NCI-H226 (cell line): ENCODE results near the gene RAB41.
"Not testable (repeated sequence)": the region's sequence is repeated elsewhere in the genome, so short reads cannot be mapped to it uniquely, and the experiment has no call there.

ENCODE experiments used
- DNase-seq: peaks from one replicate; pipeline ENCODE4 v3.0.0-alpha.2; 2015

The RAB41 gene

DNA sequence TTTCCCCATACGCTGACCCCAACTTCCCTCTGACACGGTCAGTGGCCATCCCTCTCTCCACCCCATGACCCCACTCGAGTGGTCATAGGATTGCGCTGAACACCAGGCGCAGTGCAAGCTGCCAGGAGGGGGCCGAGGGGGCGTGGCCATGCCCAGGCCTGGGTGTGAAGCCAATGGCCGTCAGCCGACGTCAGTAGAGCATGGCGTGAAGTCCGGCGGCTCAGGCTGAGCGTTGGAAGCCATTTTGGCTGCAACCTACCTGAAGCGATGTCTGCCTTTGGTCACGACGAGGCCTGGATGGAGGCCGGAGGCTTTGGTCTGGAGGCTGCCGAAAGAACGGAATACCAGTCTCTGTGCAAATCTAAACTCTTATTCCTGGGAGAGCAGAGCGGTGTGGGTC lies at the start of gene RAB41:
Gene RAB41, plus strand, starts transcription at position 222 of the 400 bp plus-strand sequence. Its CDS starts 46 bp downstream, at position 268.
- no peak for DNase-seq

DNA sequence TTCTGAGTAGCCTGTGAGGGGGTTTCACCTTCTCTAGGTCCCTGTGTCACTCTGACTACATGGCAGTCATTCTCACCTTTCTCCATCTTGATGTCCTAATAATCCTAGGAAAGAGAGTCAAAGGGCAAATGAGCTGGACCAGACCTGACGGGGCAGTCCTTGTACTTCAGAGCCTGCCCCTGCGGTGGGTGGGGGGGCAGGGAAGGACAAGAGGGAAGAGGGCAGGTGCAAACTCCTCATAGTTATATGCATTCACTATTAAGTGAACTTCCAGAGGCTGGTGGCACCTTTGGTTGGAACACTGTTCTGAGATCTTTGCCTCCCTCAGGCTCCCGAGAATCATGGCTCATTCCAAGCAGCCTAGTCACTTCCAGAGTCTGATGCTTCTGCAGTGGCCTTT lies 47.6 kb upstream of the RAB41 start, which contains the start of gene AWAT1:
Gene AWAT1, plus strand, starts transcription at position 301 of the 400 bp plus-strand sequence. Its CDS starts 41 bp downstream, at position 342.
- DNase-seq, result no peak

DNA sequence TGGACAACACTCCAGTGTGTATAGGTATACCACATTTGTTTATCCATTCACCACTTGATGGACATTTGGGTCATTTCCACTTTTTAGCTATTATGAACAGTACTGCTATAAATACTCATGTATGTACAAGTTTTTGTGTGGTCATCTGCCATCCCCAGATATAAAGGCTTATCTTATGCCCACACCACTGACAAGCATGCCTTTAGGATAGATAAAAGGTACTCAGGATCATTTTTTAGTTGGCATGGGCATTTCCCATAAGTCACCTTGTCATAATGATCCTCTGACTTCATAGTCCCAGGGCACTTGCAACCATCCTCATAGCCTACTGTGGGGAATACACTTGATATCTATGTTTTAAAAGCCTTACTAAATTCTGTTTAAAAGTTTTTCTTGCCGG lies 41.2 kb upstream of the RAB41 start:
- no peak for DNase-seq

DNA sequence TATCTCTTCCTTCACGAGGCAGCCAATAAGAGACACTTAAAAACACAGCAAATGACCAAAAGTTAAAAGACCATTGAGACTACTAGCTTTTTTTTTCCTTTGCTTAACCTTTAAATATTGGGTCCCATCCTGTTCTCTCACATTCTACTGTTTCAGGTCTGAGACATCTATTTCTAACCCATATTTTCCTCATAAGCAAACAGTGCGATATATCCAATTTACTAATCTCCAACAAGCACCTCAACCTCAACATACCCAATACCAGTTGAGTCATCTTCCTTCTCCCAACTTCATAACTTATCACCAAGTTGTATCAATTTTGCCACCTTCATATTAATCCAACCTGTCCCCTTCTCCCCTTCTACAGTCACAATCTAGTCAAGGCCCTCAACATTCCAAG lies 40.5 kb upstream of the RAB41 start:
- DNase-seq, result no peak

DNA sequence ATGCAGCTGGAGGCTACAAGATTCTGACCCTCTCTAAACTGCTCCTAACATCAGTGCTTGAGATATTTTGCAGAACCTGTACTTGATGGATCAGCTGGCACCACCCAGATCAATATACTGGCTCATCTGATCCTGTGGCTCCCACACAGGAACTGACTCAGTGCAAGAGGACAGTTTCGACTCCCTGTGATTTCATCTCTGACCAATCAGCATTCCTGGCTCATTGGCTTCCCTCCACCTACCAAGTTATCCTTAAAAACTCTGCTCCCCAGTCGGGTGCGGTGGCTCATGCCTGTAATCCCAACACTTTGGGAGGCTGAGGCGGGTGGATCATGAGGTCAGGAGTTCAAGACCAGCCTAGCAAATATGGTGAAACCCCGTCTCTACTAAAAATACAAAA lies 38.4 kb upstream of the RAB41 start:
- not testable (repeated sequence) for DNase-seq

DNA sequence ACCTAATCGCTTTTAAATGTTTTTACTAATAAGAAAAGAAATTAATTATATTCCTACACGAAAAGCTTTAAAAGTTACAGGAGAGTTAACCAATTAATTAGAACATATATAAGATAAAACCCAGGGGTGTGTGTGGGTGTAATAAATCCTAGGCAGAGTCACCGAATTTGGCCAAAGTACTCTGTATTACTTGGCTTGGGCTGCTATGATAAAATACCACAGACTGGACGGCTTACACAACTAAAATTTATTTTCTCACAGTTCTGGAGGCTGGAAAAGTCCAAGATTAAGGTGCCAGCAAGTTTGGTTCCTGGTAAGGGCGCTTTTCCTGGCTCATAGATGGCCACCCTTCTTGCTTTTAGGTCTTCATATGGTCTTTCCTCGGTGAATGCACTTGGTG lies 37.1 kb upstream of the RAB41 start:
- DNase-seq, result no peak

DNA sequence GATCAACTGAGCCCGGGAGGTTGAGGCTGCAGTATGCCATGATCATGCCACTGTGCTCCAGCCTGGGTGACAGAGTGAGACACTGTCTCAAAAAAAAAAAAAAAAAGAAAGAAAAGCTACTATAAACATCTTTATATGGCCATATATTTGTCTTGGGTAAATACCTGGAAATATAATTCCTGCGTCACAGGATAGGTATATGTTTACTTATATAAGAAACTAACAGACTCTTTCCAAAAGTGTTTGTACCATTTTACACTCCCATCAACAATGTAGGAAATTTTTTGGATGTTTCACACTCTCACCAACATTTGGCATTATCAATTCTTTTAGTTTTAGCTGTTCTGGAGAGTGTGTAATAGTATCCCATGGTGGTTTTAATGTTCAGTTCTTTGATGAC lies 34.7 kb upstream of the RAB41 start:
- no peak for DNase-seq

DNA sequence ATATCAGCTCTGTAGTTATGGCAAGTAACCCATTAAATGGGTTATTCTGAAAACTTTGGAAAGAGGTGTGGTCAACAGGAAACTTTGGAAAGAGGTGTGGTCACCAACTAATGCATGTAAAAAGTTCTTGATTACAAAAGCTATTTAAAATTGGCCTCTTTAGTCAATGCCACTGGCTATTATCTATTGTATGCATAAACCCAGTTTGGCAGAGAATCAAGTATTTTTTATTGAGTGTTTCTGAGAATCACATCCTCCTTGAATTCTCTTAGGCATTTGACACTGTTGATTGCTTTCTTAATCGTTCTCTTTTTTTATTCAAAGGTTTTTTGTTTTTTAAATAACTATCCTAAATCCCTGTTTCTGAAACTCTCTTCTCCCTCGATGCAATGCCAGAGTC lies 29.5 kb upstream of the RAB41 start:
- DNase-seq, result no peak

DNA sequence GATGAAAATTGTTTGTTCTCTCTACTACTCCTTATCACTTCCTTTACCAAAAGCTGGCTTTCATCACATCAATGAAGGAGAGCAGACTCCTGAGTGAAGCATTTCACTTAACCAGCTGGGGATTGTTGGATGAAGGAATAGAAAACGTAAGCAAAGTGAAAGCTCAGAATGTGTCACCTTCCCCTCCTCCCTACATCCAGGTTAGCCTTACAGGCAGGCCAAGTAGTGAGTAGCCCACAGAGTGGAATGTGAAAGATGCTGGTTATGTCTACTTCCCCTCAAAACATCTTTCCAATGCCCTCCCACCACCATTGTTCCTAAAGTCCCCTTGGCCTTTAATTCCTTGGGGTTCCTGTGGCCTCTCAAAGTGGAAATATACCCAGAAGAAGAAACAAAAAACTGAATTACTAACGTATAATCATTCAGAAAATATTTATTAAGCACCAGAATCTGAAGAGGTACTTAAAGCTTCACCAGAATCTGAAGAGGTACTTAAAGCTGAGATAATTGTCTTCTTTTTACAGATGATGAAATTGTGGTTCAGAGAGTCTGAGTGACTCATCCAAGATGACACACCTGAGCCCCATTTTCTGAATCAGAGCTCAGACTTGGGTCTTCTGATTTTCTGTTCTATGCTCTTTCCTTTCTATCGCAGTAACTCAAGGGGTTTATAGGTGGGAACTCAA lies 28.5 kb upstream of the RAB41 start:
- DNase-seq, result peak; percentile 13

DNA sequence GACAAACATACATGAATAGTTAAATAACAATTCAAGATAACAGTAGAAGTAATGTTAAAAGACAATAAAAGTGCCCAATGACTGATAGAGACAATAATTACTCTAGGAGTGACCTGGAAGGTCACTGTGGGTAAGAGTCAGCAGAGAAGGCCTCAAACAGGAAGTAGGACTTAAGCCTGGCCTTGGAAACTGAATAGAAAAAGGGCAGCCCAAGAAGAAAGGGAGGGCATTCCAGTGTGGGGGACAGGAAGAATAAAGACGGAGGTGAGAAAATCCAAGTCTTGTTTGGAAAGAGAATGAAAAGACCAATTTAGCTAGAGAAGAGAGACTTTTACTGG lies 27.9 kb upstream of the RAB41 start:
- DNase-seq, result peak; percentile 4

DNA sequence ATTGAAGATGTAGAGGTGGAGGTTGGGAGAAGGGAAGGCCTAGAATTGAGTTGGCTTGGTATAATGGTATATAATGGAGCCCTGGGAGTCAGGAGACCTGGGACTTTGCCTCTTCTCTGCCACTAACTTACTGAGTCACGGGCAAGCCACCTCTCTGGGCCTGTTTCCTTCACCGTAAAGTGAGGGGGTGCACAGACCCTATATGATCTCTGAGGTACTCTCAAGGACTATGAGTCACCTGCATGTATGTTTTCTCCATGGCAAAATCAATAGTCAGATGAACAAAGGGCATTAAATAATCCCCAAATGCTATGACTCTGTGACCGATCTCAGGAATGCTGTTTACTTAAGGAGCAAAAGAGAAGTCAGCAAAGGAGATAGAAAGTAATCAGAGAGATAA lies 27.1 kb upstream of the RAB41 start:
- DNase-seq, result no peak

DNA sequence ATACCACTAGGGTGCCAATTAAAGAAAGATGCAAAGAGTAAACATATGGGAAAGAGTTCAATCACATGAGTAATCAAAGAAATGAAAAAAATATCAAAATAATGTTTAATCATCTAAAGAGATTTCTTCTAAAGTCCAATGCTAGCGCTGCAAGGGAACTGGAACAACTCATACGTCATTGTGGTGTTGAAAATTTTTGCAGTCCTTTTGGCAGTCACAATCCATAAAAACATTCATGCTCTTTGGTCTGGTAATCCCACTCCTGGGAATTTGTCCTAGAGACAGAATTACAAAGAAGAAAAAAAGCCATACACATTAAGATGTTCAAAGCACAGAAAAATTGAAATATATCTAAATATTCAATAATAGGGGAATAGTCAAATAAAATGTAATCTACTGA lies 26.5 kb upstream of the RAB41 start:
- no peak for DNase-seq

DNA sequence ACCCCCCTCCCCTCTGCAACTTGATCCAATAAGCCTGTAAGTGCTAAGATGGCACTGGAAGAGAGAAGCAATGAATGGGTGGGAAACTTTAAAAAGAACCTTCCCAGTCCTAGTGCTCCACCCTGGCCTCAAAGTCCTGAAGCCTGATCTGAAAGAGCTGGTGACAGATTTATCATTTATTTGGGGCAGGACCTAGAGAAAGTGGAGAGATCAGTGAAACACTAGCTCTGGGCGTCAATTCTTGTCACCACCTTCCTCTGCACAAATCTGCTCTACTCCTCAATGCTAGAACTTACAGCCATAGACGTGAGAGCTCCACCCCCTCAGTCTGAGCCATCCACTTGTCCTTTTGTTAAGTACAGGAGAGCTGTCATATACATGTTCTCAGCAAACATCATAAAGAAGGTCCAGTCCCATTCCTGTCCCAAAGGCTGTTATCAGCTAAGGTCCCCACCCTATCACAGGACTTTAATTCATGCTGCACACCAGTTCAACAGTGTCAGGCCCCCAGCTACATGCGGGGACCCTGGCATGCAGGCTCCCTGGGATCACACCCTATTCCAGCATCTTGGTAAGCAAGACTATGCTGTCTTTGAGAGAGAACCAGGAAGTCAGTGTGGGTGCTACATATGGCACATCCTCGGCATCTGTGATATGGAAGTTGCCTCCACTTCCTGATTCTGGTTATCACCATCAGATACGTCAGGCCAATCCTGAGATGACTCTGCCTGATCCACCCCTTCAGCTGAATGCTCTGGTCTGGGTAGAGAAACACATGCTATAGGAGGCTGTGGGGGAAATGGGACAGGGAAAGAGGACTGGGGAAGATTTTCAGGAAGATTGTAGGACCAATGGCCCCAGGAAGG lies 24.3 kb upstream of the RAB41 start:
- no peak for DNase-seq

DNA sequence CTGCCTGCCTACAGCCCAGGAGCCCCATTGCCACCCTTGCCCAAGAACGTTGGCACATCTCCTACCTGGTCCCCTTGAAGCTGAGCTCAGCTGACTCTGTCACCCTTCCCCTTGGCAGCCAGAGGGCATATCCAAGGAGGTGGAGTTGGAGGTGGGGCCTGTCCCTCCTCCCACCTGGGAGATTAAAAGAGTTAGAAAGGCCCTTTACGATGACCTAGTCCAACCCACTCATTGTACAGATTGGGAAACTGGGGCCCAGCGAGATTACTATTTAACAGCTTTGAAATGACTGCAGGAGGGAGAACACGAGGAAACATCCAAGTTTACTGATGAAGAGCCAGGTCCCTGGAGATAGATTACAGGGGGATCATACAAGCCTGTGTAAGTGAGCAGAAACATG lies 21.9 kb upstream of the RAB41 start, which contains the start of gene P2RY4:
Gene P2RY4, minus strand, starts transcription at position 101 of the 400 bp plus-strand sequence. CDS start 580 bp downstream, outside the sequence.
- DNase-seq, result no peak

DNA sequence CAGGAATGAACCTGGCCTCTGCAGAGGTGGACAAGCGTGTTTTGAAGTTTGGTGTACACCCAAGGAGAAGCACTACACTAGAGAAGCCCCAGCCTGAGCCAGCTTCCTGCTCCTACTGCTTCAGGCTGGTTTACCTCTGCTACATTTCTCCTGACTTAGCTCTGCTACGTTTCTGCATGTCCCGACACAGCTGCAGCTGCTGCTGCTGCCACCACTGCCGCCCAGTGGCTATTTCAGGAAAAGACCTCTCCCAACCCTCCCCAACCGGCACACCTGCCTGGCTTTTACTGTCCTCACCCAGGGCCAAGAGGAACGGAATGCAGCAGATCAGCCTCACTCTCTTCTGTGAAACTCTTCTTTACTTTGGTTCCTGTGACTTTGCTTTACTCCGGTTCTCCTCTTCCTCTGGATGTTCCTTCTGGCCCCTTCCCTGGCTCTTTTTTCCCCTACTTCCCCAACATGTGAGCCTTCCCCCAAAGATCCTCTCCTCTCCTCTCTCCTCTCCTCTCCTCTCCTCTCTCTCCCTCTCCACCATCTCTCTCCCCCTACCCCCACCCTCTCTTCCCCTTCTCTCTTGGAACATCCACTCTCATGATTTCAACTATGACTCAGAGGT lies 18.9 kb upstream of the RAB41 start:
- DNase-seq, result peak; percentile 27

DNA sequence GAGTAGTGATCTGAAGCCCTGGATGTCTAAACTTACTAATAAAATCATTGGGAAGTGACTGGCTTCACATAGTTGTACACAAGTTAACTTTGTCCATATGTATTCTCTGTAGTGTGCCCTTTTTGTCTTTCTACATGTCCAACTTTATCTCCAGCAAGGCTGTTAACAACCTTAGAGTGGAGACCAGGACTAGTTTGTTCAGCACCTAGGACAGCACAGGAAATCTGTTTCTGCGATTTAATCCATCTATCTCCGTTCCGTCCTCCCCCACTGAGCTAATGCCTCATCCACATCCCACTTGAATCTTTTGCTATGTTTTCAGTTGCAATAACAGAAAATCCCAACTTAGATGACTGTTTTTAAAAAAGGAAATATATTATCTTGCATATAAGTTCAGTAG lies 17.2 kb upstream of the RAB41 start:
- DNase-seq, result no peak

DNA sequence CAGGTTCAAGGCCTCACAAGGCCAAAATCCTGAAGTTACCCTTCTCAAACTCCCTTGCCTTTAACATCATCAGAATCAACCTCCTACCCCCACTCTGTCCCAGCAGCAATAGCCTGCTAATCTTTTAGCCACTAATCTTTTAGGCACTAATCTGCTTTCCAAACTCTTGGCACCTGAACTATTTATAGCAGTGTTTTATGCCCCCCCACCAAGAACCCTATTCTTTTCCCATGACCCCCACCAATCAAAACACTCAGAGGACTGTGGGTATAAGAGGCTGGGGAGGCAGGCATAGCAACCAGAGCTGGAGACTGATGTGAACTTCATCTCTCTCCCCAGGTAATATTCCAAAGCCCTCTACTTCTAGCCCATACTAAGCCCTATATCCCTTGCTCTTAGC lies 13.9 kb upstream of the RAB41 start, which contains the start of gene ARR3:
Gene ARR3, plus strand, starts transcription at position 301 of the 400 bp plus-strand sequence. CDS start 1,052 bp downstream, outside the sequence.
- DNase-seq, result no peak

DNA sequence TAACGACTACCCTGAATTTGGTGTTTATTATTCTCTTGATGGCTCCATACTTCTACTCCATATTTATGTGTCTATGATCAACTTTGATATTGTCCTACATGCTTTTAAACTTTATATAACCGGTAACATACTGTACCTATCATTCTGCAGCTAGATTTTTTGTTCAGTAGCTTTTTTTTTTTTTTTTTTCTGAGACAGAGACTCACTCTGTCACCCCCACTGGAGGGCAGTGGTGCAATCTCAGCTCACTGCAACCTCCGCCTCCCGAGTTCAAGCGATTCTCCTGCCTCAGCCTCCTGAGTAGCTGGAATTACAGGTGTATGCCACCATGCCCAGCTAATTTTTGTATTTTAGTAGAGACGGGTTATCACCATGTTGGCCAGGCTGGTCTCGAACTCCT lies 7.9 kb upstream of the RAB41 start:
- DNase-seq, result not testable (repeated sequence)

DNA sequence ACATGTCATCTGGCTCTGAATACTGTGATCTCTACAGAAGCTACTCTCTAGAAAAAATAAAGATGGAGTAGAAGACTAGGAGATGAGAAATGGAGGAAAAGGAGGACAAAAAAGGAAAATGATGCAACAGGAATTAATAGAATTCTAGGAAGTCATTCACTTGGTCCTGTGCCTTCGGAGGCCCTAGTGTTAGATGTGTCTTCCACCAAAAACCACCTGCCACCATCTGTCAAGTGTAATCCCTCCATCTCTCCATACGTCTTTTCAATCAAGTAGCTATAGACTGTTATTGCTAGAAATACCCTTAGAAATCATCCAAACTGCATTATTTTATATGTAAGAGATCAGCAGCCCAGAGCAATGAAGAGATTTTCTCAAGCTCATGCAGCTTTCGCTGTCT lies 2.9 kb upstream of the RAB41 start:
- DNase-seq, result no peak

DNA sequence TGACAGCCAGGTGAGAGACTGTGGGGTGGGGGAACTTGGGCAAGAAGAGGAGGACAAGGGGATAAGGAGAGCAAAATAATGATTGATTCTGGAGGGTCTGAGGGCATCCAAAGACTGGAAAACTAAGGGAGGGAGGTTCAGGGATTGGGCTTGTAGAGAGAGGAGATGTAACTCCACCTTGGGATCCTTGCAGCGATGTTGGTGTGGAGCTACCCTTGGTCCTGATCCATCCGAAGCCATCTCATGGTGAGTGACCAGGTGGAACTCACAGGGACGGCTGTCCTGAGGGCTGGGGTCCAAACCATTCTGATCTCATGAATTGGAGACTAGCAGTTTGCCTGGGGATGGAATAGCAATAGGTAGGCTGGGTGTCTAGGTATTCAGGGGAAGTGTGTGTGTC lies 1.4 kb upstream of the RAB41 start:
- no peak for DNase-seq

DNA sequence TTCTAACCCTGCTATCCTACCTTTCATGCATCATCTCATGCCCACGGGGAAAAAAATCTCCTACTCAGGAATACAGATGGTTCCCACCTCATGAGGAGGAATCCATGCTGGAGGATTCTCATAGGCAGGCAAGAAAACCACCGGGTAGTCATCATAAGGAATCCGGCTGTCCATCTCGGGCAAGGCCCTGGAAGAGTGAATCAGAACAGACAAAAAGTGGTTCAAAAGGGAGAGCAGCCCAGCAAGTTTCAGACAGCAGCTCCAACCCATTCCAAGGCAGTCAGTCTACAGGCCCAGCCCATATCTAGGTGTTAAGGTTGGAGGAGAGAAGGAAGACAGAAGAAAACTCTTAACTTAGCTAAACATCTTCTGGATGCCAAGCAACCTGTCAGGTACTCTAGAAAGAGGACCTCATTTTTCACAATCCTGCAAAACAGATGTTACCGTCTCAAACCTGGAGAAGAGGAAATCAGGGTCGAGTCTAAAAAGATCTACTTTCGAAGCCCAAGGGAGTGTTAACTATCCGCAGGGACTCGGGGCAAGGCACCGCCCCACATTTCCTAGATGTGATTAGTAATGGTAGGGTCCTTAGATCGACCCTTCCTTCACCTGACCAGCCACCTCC lies 7.3 kb downstream of the RAB41 start:
- DNase-seq, result no peak

DNA sequence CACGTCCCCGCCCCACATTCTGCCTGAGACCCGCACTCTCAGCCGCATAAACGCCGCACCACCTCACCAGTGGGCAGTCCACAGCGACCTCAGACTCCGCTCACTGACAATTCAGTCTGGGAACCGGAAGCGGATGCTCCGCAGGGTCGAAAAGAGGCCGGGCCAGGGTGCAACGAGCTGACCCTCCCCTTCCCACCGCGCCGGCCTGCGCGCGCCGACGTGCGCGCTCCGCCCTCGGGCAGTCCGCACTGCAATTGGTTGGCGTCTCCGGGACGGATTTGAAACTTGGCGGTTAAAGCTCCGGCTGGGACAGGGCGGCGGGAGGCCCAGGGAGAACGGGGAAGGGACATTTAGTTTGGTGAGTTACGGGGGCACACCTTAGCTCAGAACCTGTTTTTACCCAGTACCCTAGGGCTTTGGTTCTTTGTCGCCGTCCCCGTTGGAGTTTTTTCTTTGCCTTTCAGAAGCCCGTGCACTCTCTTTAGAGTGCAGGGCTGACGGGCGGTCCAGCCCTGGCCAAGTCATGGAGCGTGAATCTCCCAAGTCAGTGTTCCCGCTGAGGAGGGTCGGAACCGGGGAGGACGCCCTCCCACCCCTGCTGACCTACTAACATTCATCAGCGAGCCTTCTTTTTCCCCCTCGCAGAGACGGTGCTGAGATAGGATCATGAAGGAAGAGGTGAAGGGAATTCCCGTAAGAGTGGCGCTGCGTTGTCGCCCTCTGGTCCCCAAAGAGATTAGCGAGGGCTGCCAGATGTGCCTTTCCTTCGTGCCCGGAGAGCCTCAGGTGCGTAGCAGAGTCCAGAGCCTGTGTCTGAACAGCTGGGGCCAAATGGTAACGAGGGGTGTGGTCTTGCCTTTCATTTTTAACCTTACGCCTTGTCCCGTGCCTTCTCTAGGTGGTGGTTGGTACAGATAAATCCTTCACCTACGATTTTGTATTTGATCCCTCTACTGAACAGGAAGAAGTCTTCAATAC lies 8.1 kb downstream of the RAB41 start, which contains the start of the genes KIF4A and PDZD11:
Gene KIF4A, plus strand, starts transcription at position 312 of the 978 bp plus-strand sequence. Its CDS starts 355 bp downstream, at position 667.
Gene PDZD11, minus strand, starts transcription at position 135 of the 978 bp plus-strand sequence. CDS start 586 bp downstream, outside the sequence.
- peak; percentile 75 for DNase-seq
